Measurements from ENCODE around the gene CCDC102B.

- TF ChIP-seq FOXP2 (optimal IDR thresholded peaks at IDR 0.05; ENCODE audit: control extremely low read depth, extremely low read length, insufficient read depth) (no peak), EZH2 (IDR thresholded peaks at IDR 0.05) (no peak)
Observed at GRCh38 chr18:68984342-68984741, 186.5 kb downstream of the CCDC102B start.

Data from SK-N-MC (cell line).